NCI-H2081 (cell line): Measurements from ENCODE around the gene HARBI1.

Source experiments
- DNase-seq, 2 experiments: peaks; one replicate each; lab custom pipeline; 2025; lab: John Stamatoyannopoulos, UW

HARBI1 gene

GRCh38 chr11:46553814-46554212, 63.2 kb downstream of the HARBI1 start:
- no peak for DNase-seq
